Muscle layer of colon (tissue), 2 donors: ENCODE measurements around the gene PKLR.
"Not testable (repeated sequence)": the region's sequence is repeated elsewhere in the genome, so short reads cannot be mapped to it uniquely, and the experiment has no call there.

ENCODE experiments used
- H3K27ac ChIP-seq: one replicate; pipeline ENCODE4 v1.7.0; 2013; ENCODE audit warnings: low read depth, mild to moderate bottlenecking, low read length, moderate library complexity
- H3K27me3 ChIP-seq, 2 donors: one replicate each; pipeline ENCODE4 v1.7.0; 2013; ENCODE audit warnings: low read length in 2 of 2, mild to moderate bottlenecking in 2 of 2; ENCODE audit not compliant: insufficient read depth in 2 of 2, control insufficient read depth in 1 of 2
- H3K36me3 ChIP-seq: one replicate; pipeline ENCODE4 v1.7.0; 2013; ENCODE audit warnings: mild to moderate bottlenecking, low read length; ENCODE audit not compliant: insufficient read depth
- H3K4me1 ChIP-seq: one replicate; pipeline ENCODE4 v1.7.0; 2013; ENCODE audit warnings: mild to moderate bottlenecking, low read length; ENCODE audit not compliant: insufficient read depth
- H3K4me3 ChIP-seq, 2 donors: one replicate each; pipeline ENCODE4 v1.7.0; 2013; ENCODE audit warnings: low read length in 2 of 2, low read depth in 1 of 2, mild to moderate bottlenecking in 1 of 2, moderate library complexity in 1 of 2
- H3K9ac ChIP-seq: one replicate; pipeline ENCODE4 v1.7.0; 2013; ENCODE audit warnings: low read length
- H3K9me3 ChIP-seq: one replicate; pipeline ENCODE4 v1.7.0; 2013; ENCODE audit warnings: mild to moderate bottlenecking, low read length
- donor health status: abdominal sarcoma.
- donor health status: Adenocarcinoma of cecum.

The PKLR gene

GRCh38 chr1:155295183-155295941 lies 5.9 kb downstream of the PKLR start:
- Histone ChIP-seq H3K4me3 (no peak overlapping the region), H3K9me3 (no peaks in the 10 kb centered on the region), H3K4me1 (no peaks in the 10 kb centered on the region), H3K27me3 (peaks cover 11 to 32% of the 10 kb centered on the region in 2 donors), H3K36me3 (no peaks in the 10 kb centered on the region), H3K9ac (no peak overlapping the region), H3K27ac (no peak overlapping the region)

DNA sequence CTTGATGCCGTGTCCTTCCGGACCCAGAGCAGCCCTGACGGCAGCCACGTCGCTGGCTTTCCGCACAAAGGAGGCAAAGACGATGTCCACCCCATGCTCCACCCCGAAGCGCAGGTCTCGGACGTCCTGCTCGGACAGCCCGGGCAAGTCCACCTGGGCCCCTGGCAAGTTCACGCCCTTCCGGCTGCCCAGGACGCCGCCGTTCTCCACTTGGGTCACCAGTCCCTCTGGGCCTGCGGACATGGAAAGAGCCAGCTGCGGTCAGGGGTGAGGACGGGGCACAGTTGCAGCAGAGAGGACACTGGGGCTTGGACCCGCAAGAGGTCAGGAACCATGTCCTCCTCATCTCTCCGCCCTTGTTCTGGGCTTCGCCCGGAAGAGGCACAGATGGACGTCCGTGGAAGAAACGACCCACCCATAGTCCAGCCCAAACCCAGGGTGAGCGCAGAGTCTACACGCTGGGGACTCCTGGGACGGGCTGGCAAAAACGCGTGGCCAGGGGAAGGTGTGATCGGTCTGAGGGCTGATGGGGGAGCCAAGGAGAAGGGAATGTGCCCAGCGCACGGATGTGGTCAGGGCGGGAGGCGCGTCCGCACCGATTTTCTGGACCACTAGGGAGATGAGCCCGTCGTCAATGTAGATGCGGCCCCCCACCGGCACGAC lies 6.6 kb downstream of the PKLR start:
- Histone ChIP-seq H3K27me3 (peaks cover 11 to 32% of the 10 kb centered on the region in 2 donors), H3K36me3 (no peaks in the 10 kb centered on the region), H3K4me1 (no peaks in the 10 kb centered on the region), H3K9ac (no peak overlapping the region), H3K9me3 (no peaks in the 10 kb centered on the region), H3K27ac (no peak overlapping the region), H3K4me3 (no peak overlapping the region)

GRCh38 chr1:155293086-155293749 lies 8.0 kb downstream of the PKLR start:
- no peak overlapping the region for H3K27ac ChIP-seq
- H3K36me3 ChIP-seq, result no peaks in the 10 kb centered on the region
- no peak overlapping the region for H3K4me3 ChIP-seq
- H3K27me3 ChIP-seq, result peaks cover 11 to 32% of the 10 kb centered on the region in 2 donors
- H3K4me1 ChIP-seq, result no peaks in the 10 kb centered on the region
- H3K9ac ChIP-seq, result no peak overlapping the region
- no peaks in the 10 kb centered on the region for H3K9me3 ChIP-seq

- H3K36me3 ChIP-seq, H3K4me3 ChIP-seq: not testable (repeated sequence)
Observed at GRCh38 chr1:155291006-155291405, 10.2 kb downstream of the PKLR start.

GRCh38 chr1:155287987-155288543 lies 13.2 kb downstream of the PKLR start:
- Histone ChIP-seq H3K9me3 (no peaks in the 10 kb centered on the region), H3K27ac (no peak overlapping the region), H3K9ac (no peak overlapping the region), H3K4me1 (no peaks in the 10 kb centered on the region), H3K27me3 (no peaks in the 10 kb centered on the region), H3K36me3 (no peaks in the 10 kb centered on the region), H3K4me3 (no peak overlapping the region)

More at GRCh38 chr1:155291006-155291405, 10.2 kb downstream of the PKLR start:
- not testable (repeated sequence) for H3K9me3 ChIP-seq, H3K4me1 ChIP-seq, H3K27ac ChIP-seq, H3K9ac ChIP-seq
- H3K27me3 ChIP-seq, result peaks cover 9 to 20% of the 10 kb centered on the region in 2 donors

- Histone ChIP-seq H3K4me1 (no peaks in the 10 kb centered on the region), H3K27ac (no peak overlapping the region), H3K9me3 (no peaks in the 10 kb centered on the region), H3K36me3 (no peaks in the 10 kb centered on the region), H3K9ac (no peak overlapping the region), H3K27me3 (no peaks in the 10 kb centered on the region), H3K4me3 (no peak overlapping the region)
Observed at GRCh38 chr1:155286544-155286943, 14.7 kb downstream of the PKLR start.

- no peaks in the 10 kb centered on the region for H3K27me3 ChIP-seq
- H3K9ac ChIP-seq, result no peak overlapping the region
- H3K36me3 ChIP-seq, result no peaks in the 10 kb centered on the region
- H3K27ac ChIP-seq, result no peak overlapping the region
- no peaks in the 10 kb centered on the region for H3K9me3 ChIP-seq
- H3K4me3 ChIP-seq, result no peak overlapping the region
- H3K4me1 ChIP-seq, result no peaks in the 10 kb centered on the region
Observed at GRCh38 chr1:155285631-155286044, 15.6 kb downstream of the PKLR start.

- no peaks in the 10 kb centered on the region for H3K36me3 ChIP-seq
- no peak overlapping the region for H3K4me3 ChIP-seq
- no peak overlapping the region for H3K9ac ChIP-seq
- H3K27me3 ChIP-seq, result no peaks in the 10 kb centered on the region
- H3K9me3 ChIP-seq, result no peaks in the 10 kb centered on the region
- H3K27ac ChIP-seq, result no peak overlapping the region
- H3K4me1 ChIP-seq, result no peaks in the 10 kb centered on the region
Observed at GRCh38 chr1:155285063-155285462, 16.2 kb downstream of the PKLR start.

DNA sequence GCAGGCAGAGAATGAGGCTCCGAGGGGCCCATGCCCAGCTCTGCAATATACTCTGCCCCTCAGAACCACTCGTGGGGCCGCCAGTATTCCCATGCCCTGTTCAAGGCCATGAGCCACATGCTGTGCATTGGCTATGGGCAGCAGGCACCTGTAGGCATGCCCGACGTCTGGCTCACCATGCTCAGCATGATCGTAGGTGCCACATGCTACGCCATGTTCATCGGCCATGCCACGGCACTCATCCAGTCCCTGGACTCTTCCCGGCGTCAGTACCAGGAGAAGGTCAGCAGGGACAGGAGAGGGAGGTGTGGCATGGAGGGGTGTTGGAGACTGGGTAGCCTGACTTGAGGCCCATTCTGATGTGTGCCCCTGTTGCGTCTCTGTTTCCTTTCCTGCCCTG lies 16.8 kb downstream of the PKLR start:
- Histone ChIP-seq H3K9me3 (no peaks in the 10 kb centered on the region), H3K36me3 (no peaks in the 10 kb centered on the region), H3K27ac (no peak overlapping the region), H3K9ac (no peak overlapping the region), H3K4me3 (no peak overlapping the region), H3K27me3 (no peaks in the 10 kb centered on the region), H3K4me1 (no peaks in the 10 kb centered on the region)

DNA sequence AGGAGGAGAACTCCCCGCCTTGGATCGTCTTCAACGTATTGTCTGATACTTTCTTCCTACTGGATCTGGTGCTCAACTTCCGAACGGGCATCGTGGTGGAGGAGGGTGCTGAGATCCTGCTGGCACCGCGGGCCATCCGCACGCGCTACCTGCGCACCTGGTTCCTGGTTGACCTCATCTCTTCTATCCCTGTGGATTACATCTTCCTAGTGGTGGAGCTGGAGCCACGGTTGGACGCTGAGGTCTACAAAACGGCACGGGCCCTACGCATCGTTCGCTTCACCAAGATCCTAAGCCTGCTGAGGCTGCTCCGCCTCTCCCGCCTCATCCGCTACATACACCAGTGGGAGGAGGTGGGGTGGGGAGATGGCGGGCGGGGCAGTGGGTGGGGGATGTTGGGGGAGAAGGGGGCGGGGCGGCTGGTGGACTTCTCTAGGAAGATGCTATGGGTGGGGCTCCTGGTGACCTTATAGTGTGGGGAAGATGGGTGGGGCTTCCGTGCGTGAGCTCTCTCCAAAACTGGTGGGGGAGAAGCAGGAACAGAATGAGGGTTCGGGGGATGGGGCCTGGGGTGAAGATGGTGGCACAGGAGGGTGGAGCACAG lies 18.6 kb downstream of the PKLR start:
- no peaks in the 10 kb centered on the region for H3K27me3 ChIP-seq
- no peaks in the 10 kb centered on the region for H3K9me3 ChIP-seq
- peaks cover 8% of the 10 kb centered on the region for H3K4me1 ChIP-seq
- no peak overlapping the region for H3K4me3 ChIP-seq
- no peak overlapping the region for H3K27ac ChIP-seq
- H3K9ac ChIP-seq, result no peak overlapping the region
- no peaks in the 10 kb centered on the region for H3K36me3 ChIP-seq

GRCh38 chr1:155279268-155279667 lies 22.0 kb downstream of the PKLR start:
- Histone ChIP-seq H3K27ac (no peak overlapping the region), H3K4me3 (no peak overlapping the region), H3K27me3 (no peaks in the 10 kb centered on the region), H3K4me1 (peaks cover 13% of the 10 kb centered on the region), H3K9me3 (no peaks in the 10 kb centered on the region), H3K36me3 (no peaks in the 10 kb centered on the region), H3K9ac (no peak overlapping the region)
